ENCODE measurements around the gene ALAS2.
"Not testable (repeated sequence)": the region's sequence is repeated elsewhere in the genome, so short reads cannot be mapped to it uniquely, and the experiment has no call there.

DNA sequence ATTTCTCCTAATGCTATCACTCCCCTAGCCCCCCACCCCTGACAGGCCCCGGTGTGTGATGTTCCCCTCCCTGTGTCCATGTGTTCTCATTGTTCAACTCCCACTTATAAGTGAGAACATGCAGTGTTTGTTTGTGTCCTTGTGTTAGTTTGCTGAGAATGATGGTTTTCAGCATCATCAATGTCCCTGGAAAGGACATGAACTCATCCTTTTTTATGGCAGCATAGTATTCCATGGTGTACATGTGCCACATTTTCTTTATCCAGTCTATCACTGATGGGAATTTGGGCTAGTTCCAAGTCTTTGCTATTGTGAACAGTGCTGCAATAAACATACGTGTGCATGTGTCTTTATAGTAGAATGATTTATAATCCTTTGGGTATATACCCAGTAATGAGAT, 36.4 kb upstream of the ALAS2 start:
- TF ChIP-seq, protein P1, sequence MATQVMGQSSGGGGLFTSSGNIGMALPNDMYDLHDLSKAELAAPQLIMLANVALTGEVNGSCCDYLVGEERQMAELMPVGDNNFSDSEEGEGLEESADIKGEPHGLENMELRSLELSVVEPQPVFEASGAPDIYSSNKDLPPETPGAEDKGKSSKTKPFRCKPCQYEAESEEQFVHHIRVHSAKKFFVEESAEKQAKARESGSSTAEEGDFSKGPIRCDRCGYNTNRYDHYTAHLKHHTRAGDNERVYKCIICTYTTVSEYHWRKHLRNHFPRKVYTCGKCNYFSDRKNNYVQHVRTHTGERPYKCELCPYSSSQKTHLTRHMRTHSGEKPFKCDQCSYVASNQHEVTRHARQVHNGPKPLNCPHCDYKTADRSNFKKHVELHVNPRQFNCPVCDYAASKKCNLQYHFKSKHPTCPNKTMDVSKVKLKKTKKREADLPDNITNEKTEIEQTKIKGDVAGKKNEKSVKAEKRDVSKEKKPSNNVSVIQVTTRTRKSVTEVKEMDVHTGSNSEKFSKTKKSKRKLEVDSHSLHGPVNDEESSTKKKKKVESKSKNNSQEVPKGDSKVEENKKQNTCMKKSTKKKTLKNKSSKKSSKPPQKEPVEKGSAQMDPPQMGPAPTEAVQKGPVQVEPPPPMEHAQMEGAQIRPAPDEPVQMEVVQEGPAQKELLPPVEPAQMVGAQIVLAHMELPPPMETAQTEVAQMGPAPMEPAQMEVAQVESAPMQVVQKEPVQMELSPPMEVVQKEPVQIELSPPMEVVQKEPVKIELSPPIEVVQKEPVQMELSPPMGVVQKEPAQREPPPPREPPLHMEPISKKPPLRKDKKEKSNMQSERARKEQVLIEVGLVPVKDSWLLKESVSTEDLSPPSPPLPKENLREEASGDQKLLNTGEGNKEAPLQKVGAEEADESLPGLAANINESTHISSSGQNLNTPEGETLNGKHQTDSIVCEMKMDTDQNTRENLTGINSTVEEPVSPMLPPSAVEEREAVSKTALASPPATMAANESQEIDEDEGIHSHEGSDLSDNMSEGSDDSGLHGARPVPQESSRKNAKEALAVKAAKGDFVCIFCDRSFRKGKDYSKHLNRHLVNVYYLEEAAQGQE (IDR thresholded peaks at IDR 0.05; ENCODE audit: unreplicated experiment): not testable (repeated sequence)
- not testable (repeated sequence) for TF ChIP-seq POLR2AphosphoS5 (IDR thresholded peaks at IDR 0.05; ENCODE audit: low read depth); EZH2 (IDR thresholded peaks at IDR 0.05; ENCODE audit: low read depth, unreplicated experiment); STAT1 (IDR thresholded peaks at IDR 0.05; ENCODE audit: unreplicated experiment); JUNB (IDR thresholded peaks at IDR 0.05; ENCODE audit: unreplicated experiment); EZH2phosphoT487 (IDR thresholded peaks at IDR 0.05; ENCODE audit: unreplicated experiment)
- TF ChIP-seq, protein P2, sequence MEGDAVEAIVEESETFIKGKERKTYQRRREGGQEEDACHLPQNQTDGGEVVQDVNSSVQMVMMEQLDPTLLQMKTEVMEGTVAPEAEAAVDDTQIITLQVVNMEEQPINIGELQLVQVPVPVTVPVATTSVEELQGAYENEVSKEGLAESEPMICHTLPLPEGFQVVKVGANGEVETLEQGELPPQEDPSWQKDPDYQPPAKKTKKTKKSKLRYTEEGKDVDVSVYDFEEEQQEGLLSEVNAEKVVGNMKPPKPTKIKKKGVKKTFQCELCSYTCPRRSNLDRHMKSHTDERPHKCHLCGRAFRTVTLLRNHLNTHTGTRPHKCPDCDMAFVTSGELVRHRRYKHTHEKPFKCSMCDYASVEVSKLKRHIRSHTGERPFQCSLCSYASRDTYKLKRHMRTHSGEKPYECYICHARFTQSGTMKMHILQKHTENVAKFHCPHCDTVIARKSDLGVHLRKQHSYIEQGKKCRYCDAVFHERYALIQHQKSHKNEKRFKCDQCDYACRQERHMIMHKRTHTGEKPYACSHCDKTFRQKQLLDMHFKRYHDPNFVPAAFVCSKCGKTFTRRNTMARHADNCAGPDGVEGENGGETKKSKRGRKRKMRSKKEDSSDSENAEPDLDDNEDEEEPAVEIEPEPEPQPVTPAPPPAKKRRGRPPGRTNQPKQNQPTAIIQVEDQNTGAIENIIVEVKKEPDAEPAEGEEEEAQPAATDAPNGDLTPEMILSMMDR (conservative IDR thresholded peaks at IDR 0.05; ENCODE audit: low read depth in 2 of 2): not testable (repeated sequence)
